Globus pallidus (tissue), 1 donor: ENCODE data around the gene TAF11L2.
"Not testable (repeated sequence)": the region's sequence is repeated elsewhere in the genome, so short reads cannot be mapped to it uniquely, and the experiment has no call there.

Experiments used
- DNase-seq: peaks from one replicate; pipeline ENCODE4 v3.0.0-alpha.2; 2015; ENCODE audit warnings: low spot score

The TAF11L2 gene

DNA sequence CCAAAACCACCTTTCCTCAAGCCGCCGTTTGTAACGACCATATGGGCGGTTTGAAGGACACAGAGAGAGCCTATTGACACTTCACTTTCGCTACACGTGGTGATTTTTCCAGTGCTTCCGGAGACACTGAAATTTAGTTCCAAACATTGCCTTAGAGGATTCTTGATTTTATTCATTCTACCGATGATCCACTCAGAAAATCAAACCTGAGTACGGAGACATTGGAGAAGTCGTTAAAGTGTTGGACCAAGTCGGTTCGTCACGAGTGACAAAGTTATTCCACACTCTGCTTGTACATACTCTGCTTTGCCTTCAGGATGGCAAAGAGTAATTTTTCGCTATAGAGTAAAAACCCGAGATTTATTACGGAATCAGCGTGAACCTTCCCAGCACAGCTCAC lies 28.5 kb downstream of the TAF11L2 start:
- DNase-seq: not testable (repeated sequence)

DNA sequence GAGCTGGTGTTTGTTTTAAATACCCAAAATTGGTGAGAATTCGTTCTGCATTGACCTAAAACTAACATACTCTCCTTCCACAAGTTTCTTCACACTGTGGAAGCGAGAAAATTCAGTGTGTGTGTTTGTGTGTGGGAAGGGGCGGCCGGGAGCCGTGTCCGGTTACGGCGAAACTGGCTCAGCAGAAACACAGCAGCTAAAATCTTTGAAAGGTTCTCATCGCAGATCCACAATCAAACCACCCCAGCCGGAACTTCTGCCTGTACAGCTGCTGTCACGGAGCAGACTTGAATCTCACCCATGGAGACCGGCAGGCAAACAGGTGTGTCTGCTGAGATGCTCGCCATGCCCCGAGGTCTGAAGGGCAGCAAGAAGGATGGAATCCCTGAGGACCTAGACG lies 30.3 kb downstream of the TAF11L2 start, which contains the start of gene TAF11L6:
TSS of gene TAF11L6 (plus strand) at position 301 of the 400 bp plus-strand sequence.
- DNase-seq: not testable (repeated sequence)
